Cardiac fibroblast (primary cell): ENCODE measurements around the gene CEACAM20.
"Not testable (repeated sequence)": the region's sequence is repeated elsewhere in the genome, so short reads cannot be mapped to it uniquely, and the experiment has no call there.

Source experiments
- DNase-seq, 2 donors: peaks; one replicate each; pipeline versions ENCODE4 v3.0.0 to v3.0.0-alpha.2; 2010; ENCODE audit warnings: low read depth in 2 of 2
- H3K4me3 ChIP-seq, 2 donors: replicated peaks in 1 of 2; 1 replicate in 1 of 2; 2 replicates in 1 of 2; pipeline ENCODE4 v1.5.1; 2011; ENCODE audit warnings: low read depth in 2 of 2, low read length in 2 of 2, mild to moderate bottlenecking in 2 of 2, moderate library complexity in 1 of 2
- TF ChIP-seq, protein P1 (sequence below): IDR thresholded peaks from one replicate; pipeline ENCODE4 v1.5.1; 2011; ENCODE audit warnings: low read depth, mild to moderate bottlenecking, low read length, inconsistent platforms

CEACAM20 gene

DNA sequence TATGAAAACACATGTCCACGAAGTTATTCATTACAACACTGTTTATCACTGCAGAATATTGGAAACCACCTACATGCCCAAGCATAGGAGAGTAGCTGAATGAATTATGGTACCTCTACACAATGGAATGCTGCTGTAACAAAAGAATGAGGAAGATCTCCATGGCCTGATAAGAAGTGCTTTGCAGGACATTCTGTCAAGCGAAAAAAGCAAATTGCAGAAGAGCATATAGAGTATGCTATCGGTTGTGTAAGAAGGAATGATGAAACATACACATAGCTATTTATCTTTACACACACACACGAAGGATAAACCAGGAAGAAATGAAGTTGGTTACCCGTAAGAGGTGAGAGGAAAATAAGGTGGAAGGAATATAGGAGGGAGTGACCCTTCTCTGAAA lies 37.5 kb upstream of the CEACAM20 start:
- no peak for DNase-seq
- no peak overlapping the region for H3K4me3 ChIP-seq
- TF ChIP-seq, protein P1, sequence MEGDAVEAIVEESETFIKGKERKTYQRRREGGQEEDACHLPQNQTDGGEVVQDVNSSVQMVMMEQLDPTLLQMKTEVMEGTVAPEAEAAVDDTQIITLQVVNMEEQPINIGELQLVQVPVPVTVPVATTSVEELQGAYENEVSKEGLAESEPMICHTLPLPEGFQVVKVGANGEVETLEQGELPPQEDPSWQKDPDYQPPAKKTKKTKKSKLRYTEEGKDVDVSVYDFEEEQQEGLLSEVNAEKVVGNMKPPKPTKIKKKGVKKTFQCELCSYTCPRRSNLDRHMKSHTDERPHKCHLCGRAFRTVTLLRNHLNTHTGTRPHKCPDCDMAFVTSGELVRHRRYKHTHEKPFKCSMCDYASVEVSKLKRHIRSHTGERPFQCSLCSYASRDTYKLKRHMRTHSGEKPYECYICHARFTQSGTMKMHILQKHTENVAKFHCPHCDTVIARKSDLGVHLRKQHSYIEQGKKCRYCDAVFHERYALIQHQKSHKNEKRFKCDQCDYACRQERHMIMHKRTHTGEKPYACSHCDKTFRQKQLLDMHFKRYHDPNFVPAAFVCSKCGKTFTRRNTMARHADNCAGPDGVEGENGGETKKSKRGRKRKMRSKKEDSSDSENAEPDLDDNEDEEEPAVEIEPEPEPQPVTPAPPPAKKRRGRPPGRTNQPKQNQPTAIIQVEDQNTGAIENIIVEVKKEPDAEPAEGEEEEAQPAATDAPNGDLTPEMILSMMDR: no peak

DNA sequence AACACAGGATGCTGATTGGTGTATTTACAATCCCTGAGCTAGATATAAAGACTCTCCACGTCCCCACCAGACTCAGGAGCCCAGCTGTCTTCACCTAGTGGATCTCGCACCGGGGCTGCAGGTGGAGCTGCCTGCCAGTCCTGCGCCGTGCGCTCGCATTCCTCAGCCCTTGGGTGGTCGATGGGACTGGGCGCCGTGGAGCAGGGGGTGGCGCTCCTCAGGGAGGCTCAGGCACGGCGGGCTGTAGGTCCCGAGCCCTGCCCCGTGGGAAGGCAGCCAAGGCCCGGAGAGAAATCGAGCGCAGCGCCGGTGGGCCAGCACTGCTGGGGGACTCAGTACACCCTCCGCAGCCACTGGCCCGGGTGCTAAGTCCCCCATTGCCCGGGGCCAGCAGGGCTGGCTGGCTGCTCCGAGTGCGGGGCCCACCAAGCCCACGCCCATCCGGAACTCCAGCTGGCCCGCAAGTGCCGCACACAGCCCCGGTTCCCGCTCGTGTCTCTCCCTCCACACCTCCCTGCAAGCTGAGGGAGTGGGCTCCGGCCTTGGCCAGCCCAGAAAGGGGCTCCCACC lies 33.7 kb upstream of the CEACAM20 start:
- H3K4me3 ChIP-seq, DNase-seq: not testable (repeated sequence)

DNA sequence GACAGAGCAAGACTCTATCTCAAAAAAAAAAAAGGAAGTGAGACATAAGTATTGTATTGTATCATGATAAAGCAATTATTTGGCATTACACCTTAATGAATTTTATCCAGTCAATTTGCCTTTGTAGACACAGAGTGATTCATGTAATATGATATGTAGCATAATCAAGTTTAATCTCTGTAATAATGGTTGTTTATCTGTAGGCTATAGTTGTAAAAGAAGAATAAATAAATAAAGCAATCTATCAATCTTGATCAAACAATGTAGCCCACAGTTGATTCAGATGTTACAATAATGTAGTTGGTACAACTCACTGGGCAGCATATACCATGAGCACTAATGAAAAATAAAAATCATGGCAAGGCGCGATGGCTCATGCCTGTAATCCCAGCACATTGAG lies 28.5 kb upstream of the CEACAM20 start:
- no peak for DNase-seq
- TF ChIP-seq, protein P1: no peak
- no peak overlapping the region for H3K4me3 ChIP-seq

DNA sequence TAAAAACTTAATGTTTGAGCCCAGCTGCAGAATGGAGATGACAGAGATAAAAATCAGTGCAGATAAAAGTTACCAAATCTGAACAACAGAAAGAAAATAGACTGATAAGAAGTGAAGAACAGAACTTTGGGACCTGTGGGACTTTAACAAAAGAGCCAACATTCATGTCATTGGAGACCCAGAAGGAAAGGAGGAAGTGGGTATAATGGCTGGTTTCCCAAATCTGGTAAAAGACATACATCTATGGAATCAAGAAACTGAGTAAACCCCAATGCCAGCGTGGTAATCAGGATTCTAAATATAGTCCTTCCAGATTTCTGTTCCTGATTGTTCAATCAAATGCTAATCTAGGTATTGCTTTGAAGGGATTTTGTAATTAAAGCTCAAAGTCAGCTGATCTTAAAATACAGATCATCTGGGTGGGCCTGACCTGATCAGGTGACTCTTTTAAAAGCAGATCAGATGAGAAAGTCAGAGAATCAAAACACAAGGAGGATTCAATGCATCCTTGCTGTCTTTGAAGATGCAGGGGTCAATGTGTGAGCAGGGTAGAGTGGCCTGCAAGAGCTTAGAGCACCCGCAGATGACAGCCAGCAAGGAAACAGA lies 25.3 kb upstream of the CEACAM20 start:
- DNase-seq: no peak
- no peak overlapping the region for H3K4me3 ChIP-seq
- TF ChIP-seq, protein P1: no peak

DNA sequence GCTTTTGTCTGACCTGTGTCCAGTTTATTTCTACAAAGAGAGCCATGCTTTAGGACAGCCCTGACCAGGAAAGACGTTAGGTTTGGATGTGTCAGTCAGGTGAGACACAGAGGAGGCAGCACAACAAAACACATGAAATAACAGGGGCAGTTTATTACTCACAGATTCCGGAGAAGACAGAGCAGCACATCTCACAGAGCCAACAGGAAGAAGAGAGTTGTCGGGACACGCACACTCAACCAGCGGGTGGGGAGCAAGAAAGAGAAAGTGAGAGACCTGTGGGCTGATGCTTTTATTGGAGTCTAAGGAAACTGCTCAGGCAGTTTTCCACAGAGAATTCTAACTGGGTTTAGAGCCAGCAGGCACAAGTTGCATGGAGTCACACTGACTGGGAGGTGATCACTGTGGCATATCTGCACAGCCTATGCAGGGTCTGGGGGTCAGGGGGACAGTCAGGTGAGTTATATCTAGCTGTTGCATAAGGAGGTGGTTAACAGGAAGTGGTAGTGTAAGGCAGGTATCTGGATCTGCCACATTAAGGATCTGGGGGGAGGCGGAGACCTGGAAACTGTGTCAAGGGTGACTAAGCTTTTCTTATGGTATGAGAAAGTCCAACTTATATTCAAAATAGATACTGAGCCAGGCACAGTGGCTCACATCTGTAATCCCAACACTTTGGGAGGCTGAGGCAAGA lies 24.1 kb upstream of the CEACAM20 start:
- H3K4me3 ChIP-seq: no peak overlapping the region
- peak; percentile 10 to 55 for DNase-seq
- TF ChIP-seq, protein P1: no peak

DNA sequence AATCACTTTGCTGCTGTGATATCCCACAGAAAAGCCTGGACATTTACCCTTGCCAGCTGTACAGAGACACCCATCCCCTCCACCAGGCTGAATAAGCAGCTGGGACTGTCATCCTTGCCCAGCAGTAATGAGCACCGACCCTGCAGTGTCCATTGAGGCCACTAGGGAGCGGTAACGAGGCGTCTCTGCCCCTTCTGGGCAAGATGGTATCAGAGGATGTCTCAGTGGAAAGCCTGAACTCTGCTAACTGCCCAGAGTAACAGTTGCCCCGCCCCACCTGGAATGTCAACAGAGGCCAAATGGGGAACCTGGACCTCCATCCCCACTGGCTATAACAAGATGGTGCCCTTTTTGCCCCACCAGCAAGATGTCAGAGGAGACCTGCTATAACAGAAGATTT lies 22.8 kb upstream of the CEACAM20 start:
- TF ChIP-seq, protein P1: peak; percentile 67
- H3K4me3 ChIP-seq: no peak overlapping the region
- DNase-seq: peak; percentile 16 to 53

DNA sequence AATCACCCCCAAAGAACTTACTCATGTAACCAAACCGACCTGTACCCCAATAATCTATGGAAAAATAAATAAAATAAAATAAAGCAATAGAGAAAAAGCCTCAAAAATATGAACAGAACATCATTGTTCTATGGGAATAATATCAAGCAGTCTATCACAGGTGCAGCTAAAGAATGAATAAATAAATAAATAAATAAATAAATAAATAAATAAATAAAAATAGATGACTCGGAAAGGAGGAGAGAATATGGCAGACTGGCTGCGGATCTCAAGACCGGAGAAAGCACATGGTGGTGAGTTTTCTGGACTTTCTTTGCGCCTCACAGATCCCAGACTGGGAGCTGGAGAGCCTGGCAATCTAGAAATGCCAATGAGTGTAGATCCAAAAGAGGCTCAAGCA lies 22.4 kb upstream of the CEACAM20 start:
- TF ChIP-seq, protein P1: no peak

DNA sequence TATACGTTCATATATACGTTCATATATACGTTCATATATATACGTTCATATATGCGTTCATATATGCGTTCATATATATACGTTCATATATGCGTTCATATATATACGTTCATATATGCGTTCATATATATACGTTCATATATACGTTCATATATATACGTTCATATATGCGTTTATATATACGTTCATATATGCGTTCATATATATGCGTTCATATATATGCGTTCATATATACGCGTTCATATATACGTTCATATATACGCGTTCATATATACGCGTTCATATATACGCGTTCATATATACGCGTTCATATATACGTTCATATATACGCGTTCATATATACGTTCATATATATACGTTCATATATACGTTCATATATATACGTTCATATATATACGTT lies 21.5 kb upstream of the CEACAM20 start:
- not testable (repeated sequence) for H3K4me3 ChIP-seq, DNase-seq

More for the DNA sequence above, 22.4 kb upstream of the CEACAM20 start:
- DNase-seq: no peak
- no peak overlapping the region for H3K4me3 ChIP-seq
